Raji (cell line): Measurements from ENCODE around the gene NOXO1.
A peak's percentile ranks its signal among the peaks of the same experiment; 100 is the strongest.

ENCODE experiments used
- POLR2A ChIP-seq: IDR thresholded peaks from 2 replicates; pipeline ENCODE4 v1.6.1; 2011; ENCODE audit warnings: low read depth, low read length, control low read depth; ENCODE audit not compliant: insufficient read depth

The NOXO1 gene

DNA sequence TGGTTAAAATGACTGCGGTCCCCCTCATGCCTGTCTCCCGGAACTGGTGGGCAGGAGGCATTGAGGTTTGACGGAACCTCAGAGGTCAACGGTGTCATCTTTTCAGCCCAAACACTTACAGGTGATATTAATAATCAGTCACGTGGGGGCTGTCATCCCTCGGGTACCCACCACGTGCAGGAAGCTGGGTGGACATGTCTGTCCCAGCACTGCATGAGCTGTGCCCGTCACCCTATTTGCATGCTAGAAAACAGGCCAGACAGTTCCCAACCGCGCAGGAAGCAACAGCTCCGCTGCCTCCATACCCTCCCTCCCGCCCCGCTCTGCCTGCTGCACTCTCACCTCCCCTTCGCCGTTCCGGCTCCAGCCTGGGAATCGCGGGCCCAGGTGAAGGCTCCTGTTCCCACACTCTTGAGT, 9.9 kb upstream of the NOXO1 start:
- TF ChIP-seq POLR2A: peak; percentile 74

DNA sequence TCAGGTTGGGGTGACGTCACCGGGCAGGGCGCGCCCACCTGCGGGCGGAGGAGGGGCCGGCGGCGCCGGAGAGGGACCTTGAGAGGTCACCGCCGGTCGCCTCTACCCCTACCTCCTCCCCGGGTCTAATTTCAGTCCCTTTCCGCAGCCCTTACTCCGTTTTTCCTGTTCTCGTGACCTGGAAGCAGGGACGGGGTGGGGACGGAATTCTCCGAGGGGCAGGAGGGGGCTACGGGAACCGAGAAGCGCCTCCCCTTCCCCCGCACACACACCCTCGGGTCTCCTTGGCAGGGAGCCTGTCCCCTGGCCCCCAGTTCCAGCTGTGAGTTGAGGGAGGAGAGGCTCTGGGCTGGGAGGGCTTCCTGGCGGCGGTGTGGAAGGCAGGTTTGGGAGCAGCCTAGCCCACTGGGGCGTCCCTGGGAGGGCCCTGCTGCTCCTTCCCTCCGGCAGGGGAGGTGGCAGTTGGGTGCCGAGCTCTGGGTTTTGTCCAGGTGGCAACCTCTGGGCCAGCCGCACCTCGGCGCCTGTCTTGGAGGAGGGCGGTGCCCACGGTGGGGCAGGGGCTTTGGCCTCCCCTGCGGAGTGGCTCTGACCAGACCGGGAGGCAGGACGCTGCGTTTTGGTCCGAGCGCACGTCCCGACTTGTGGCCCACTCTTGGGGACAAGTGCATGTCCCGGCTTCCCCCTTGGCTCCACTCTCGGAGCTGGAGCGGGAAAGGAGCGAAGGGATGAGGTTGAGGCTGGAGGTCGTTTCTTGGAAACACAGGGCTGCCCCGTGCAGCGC, 9.3 kb upstream of the NOXO1 start:
- peak; percentile 59 for TF ChIP-seq POLR2A

DNA sequence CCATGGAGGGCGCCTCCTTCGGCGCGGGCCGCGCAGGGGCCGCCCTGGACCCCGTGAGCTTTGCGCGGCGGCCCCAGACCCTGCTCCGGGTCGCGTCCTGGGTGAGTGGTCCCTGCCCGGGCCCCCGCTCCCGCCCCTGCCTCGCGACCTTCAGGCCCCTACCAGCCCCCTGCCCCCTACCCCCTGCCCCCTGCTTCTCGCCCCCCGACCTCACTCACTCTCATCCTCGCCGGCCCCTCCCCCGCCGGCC, 8.8 kb upstream of the NOXO1 start:
- no peak for TF ChIP-seq POLR2A

DNA sequence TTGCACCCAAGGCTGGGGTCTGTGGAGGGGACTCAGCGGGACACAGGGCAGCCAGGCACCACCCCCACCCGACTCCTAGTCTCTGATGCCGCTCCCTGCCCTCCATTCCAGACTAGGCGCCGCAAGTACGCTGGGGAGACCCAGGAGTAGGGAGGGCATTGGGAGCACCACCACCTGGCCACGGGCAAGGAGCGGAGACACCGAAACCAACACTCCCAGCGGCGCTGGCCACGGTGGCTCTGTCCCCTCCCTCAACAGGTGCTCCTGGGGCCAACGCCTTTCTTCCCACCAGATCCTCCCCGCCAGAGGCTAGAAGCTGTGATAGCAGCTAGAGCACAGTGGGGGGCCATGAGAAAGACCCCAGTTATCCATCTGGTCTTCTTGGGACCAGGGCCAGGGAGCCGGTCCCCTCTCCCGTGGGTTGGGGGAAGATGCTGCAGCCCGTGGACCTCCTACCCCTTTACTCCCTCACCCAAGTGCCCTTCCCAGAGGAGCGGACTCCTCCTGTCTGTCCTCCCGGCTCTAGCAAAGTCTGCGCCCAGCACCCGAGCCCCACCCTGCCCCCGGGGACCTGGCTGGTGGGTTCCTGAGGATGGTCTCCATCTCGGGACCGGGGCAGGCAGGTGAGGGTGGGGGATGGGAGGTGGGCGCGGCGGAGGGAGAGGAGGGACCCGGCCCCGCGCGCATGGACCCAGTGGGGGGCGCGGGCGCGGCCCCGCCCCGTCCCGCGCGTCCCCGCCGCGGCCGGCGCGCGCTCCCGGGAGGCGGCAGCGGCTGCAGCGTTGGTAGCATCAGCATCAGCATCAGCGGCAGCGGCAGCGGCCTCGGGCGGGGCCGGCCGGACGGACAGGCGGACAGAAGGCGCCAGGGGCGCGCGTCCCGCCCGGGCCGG, 8.2 kb upstream of the NOXO1 start, which contains the start of gene SYNGR3:
TSS of gene SYNGR3 (plus strand) at position 762 of the 892 bp plus-strand sequence. CDS start 133 bp downstream, outside the sequence.
- TF ChIP-seq POLR2A: no peak

DNA sequence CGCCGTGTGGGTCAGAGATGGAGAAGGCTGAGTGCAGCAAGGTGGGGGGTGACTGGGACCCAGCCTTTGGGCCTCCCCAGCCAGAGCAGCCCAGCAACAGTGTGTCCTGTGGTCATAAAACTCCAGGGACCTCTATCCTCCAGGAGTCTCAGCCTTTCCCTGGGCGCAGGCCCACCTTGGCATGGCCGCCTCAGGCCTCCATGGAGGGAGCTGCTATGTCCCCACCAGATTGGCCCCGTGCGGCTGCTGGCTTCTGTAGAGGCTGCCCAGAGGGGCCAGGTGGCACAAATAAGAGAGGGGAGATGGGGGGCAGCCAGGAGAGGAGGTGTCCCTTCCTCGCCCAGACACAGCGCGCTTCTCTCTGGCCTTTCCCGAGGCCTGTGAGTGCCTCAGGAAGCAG, 5.9 kb upstream of the NOXO1 start:
- TF ChIP-seq POLR2A: 0 out of 2 replicates have a peak, but pooled peaks have one; percentile 28

DNA sequence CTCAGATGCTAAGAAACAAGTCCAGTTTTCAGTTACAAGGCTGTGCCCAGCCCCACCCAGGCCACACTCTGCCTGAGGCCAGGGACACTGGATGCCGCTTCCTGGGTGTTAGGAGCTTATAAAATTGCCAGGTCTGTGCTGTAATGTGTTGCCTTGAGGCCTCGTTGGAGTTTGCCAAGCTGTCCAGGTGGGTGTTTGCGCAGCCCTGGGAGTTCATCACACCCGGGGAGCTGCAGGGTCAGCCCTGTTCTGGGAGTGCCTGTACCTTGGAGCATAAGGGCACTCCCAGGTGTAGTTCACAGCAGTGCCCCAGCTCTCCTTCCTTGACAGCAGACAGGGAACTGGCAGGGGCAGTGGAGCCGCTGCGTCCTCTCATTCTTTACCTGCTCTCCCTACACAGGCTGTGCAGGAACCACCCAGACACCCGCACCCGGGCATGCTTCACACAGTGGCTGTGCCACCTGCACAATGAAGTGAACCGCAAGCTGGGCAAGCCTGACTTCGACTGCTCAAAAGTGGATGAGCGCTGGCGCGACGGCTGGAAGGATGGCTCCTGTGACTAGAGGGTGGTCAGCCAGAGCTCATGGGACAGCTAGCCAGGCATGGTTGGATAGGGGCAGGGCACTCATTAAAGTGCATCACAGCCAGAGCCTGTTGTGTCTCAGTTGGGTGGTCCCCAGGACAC, 4.3 kb upstream of the NOXO1 start:
- no peak for TF ChIP-seq POLR2A

DNA sequence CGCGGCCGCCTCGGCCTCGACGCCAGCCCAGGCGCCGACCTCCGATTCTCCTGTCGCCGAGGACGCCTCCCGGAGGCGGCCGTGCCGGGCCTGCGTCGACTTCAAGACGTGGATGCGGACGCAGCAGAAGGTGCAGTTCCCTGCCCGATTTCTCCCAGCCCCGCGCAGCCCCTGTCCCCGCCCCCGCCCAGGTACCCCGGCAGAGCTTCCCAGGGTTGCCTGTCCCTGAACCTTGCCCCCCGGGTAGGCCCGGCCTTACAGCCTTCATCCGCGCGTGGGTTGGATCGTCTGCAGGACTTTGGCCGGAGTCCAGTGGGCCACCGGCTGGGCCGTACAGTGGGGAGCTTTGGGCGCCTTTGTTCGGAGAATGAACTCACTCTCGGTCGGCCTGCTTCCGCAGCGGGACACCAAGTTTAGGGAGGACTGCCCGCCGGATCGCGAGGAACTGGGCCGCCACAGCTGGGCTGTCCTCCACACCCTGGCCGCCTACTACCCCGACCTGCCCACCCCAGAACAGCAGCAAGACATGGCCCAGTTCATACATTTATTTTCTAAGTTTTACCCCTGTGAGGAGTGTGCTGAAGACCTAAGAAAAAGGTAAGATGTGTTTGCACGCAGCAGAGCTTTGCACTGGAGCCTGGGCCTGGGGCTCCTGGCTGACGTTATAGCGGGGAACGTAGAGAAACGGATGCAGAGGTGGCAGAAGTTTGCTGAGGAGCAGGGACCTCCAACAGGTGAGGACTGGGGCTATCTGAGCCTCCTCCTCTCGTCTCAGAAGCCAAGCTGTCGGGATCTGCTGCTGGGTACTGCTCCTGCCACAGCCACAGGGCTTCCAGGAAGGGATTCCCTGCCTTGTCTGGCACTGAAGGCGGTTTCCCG, 3.3 kb upstream of the NOXO1 start:
- TF ChIP-seq POLR2A: no peak

DNA sequence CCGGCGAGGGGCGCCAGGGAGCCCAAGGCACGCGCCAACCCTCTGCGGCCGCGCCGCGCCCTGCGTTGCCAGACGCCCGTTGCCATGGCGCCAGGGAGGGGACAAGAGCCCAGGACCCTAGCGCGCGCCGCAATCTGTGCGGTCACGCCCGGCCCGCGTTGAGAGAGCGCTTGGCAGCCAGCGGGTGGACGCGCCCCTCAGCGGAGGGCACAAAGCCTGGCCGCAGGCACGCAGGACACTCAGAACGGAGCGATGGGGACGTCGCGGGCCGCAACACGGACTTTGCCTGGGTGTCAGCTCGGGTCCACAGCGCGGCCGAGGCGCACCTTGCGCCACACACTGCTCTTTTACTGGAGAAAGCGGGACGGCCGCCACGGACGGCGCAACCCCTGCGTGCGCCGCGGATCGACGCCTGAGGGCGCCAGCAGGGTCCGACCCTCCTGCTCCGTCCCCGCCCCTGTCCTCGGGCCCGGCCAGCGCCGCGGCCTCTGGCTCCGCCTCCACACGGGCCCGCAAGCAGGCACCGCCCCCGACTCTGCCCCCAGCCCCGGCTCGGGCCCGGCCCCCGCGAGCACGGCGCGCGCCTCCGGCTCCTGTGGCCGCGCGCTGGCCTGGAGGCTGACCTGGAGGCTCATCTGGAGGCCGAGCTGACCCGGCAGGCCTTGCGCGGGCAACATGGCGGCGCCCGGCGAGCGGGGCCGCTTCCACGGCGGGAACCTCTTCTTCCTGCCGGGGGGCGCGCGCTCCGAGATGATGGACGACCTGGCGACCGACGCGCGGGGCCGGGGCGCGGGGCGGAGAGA, 2.5 kb upstream of the NOXO1 start, which contains the start of gene GFER:
TSS of gene GFER (plus strand) at position 650 of the 803 bp plus-strand sequence. CDS start at position 676, 26 bp downstream.
- peak; percentile 75 for TF ChIP-seq POLR2A

DNA sequence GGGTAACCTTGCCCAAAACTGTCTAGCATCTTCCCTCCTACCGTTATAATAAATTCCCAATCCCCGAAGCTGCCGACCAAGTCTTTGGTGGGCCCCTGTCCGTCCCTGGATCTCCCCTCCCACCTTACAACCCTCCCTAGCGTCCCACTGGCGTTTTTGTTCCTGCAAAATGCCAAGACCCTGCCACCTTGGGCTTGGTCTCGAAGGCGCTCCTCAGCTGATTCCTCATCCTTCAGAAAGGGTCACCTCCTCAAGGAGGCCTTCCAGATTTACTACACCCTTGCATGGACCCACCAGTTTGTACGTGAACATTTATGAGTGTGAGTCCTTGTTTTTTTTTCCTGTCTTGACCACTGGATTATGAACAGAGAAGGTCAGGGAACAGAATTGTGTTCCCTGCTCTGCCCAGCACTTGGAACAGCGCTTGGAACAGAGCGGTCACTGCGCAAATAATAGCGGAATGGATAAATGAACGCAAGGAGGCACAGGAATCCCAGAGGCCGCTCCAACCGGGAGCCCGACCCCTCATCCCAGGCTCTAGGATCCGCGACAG, 1.8 kb upstream of the NOXO1 start:
- no peak for TF ChIP-seq POLR2A

DNA sequence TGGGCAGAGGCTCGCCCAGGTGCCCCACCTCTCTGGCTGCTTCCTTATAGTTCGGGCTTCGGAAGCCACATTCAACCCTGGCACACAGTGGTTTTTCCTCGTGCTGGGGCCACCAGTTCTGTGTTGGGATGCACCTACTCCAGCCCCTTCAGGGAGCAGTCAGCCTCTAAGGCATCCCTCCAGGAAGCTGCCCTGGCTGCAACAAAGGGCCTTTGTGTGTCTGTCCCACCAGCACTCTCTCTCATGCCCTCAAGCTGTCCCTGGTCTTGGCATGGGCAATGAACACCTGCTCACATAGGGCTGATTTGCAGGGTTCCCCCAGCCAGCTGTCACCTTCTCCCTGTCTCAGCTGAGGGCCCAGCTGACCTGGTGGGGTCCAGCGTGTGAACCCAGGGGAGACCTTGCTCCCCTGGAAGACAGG, 754 bp upstream of the NOXO1 start:
- TF ChIP-seq POLR2A: 0 out of 2 replicates have a peak, but pooled peaks have one; percentile 17

DNA sequence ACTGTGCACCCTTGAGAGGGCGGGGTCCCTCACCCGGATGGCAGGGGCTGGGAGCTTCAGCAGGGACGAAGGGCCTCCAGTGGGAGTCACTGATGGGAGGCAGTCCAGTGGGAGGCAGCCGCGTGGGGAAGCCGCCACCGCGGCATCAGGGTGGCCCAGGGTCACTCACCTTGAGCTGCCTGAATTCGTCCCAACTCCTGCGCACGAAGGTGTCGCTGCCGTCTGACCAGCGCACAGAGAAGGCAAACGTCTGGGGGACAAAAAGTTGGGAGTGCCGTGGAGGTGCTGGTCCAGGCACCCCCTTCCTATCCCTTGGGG, 540 bp downstream of the NOXO1 start:
- no peak for TF ChIP-seq POLR2A

DNA sequence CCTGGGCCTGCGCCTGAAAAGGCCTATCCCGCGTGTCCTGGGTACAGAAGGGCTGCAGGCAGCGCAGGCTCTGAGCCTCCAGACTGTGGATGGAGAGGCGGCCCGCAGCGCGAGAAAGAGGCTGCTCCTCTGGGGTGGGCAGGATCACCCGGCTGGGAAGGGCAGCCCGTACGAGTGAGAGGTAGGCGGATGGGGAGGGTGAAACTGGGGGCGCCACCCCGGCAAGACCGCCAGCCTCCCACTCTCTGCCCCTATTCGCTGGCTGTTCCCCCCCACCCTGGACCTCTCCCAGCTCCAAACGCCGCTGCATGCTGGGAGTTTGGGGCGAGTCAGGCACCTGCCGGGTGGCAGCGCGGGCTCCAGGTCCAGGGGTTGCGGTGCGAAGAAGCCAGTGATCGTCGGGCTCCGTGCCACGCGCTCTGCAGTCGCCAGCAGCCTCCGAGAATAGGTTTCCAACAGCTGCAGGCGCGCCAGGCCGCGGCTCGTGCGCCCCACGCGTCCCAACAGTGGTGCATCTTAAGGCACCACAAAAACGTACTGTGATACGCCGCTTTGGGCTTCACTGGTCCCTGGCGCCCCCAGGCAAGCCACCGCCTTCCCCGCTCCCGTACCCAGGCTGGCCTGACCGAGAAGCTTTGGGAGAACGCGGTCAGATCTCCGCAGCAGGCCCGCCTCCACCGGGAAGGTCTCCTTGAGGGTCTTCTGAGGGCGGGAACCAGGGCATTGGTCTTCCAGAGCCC, 1.1 kb downstream of the NOXO1 start:
- TF ChIP-seq POLR2A: no peak
